Hepatocyte (in vitro differentiated cells): ENCODE data around the gene SMYD1. TPM values are rescaled to one million over a fixed set of nuclear protein-coding genes. Genes with fewer than 3 reads are reported as not detected.

ENCODE experiments used
- DNase-seq: peaks from one replicate; pipeline ENCODE4 v3.0.0-alpha.2; 2016; ENCODE audit warnings: low spot score
- H2AFZ ChIP-seq: fragments of 200-600 bp; sonication (generic); 2 replicates; pipeline ENCODE4 v1.6.0; 2016; ENCODE audit warnings: antibody characterized with exemption, mild to moderate bottlenecking
- H3K27ac ChIP-seq: fragments of 200-600 bp; sonication (generic); 2 replicates; pipeline ENCODE4 v1.5.1; 2016; ENCODE audit warnings: mild to moderate bottlenecking
- H3K27me3 ChIP-seq: fragments of 200-600 bp; sonication (generic); 2 replicates; pipeline ENCODE4 v1.6.1; 2016
- H3K36me3 ChIP-seq: fragments of 200-600 bp; sonication (generic); replicated peaks from 2 replicates; pipeline ENCODE4 v1.5.1; 2016; ENCODE audit warnings: low read depth; ENCODE audit not compliant: insufficient read depth
- H3K4me1 ChIP-seq: fragments of 200-600 bp; sonication (generic); 2 replicates; pipeline ENCODE4 v1.5.1; 2016; ENCODE audit warnings: mild to moderate bottlenecking, moderate library complexity; ENCODE audit not compliant: insufficient read depth
- H3K4me2 ChIP-seq: fragments of 200-600 bp; sonication (generic); 2 replicates; pipeline ENCODE4 v1.6.0; 2016
- H3K4me3 ChIP-seq: fragments of 200-600 bp; sonication (generic); 2 replicates; pipeline ENCODE4 v1.5.1; 2016; ENCODE audit warnings: mild to moderate bottlenecking
- H3K79me2 ChIP-seq: fragments of 200-600 bp; sonication (generic); 2 replicates; pipeline ENCODE4 v1.6.0; 2017; ENCODE audit warnings: mild to moderate bottlenecking
- H3K9me2 ChIP-seq: fragments of 200-600 bp; sonication (generic); replicated peaks from 2 replicates; pipeline ENCODE4 v1.6.0; 2017; ENCODE audit warnings: mild to moderate bottlenecking; ENCODE audit not compliant: insufficient read depth
- H3K9me3 ChIP-seq: fragments of 200-600 bp; sonication (generic); 2 replicates; pipeline ENCODE4 v1.5.1; 2016; ENCODE audit warnings: low read depth, mild to moderate bottlenecking
- H4K20me1 ChIP-seq: fragments of 200-600 bp; sonication (generic); 2 replicates; pipeline ENCODE4 v1.6.0; 2016; ENCODE audit warnings: mild to moderate bottlenecking; ENCODE audit not compliant: insufficient read depth, poor library complexity, severe bottlenecking
- EZH2 ChIP-seq: fragments of 200-600 bp; sonication (generic); IDR thresholded peaks from 2 replicates; pipeline ENCODE4 v1.6.1; 2016; ENCODE audit warnings: antibody characterized with exemption, mild to moderate bottlenecking, borderline replicate concordance
- EZH2phosphoT487 ChIP-seq: fragments of 200-600 bp; sonication (generic); IDR thresholded peaks from one replicate; pipeline ENCODE4 v1.6.1; 2018; ENCODE audit warnings: antibody characterized with exemption, mild to moderate bottlenecking, low read depth, moderate library complexity; ENCODE audit not compliant: unreplicated experiment, severe bottlenecking
- WGBS: methylation state at CpG from one replicate; pipeline ENCODE4 v1.1.6; 2016; ENCODE audit warnings: low lambda C conversion rate; ENCODE audit errors: missing lambda C conversion rate; 5-methylcytosine and 5-hydroxymethylcytosine counted together
- polyA plus RNA-seq: library from polyadenylated mRNA; unstranded; fragments of >200 nt; fragmentation: Nextera tagmentation; extraction: Ambion mirVana; gene quantifications from 2 replicates; pipeline ENCODE4 v1.2.1, GENCODE V29; 2016
- total RNA-seq: library from RNA; depleted of rRNA; stranded (reverse); fragments of >200 nt; gene quantifications from 2 replicates; pipeline ENCODE4 v1.2.3, GENCODE V29; 2014
- TF ChIP-seq, protein P1 (sequence below): fragments of 200-600 bp; sonication (generic); IDR thresholded peaks from 2 replicates; pipeline ENCODE4 v1.5.1; 2016; ENCODE audit warnings: antibody characterized with exemption, mild to moderate bottlenecking; ENCODE audit not compliant: poor library complexity

Gene SMYD1
- total and polyA plus RNA-seq, 2 experiments from 2014 or later = 0.10 TPM; not detected in 1

GRCh38 chr2:88131201-88131998 is 63.8 kb downstream of the SMYD1 start:
- peak; percentile 26 for DNase-seq
- Histone ChIP-seq H3K4me1 (peaks cover 35% of the 10 kb centered on the region), H3K36me3 (no peaks in the 10 kb centered on the region), H2AFZ (no peak overlapping the region), H3K4me3 (no peak overlapping the region), H3K27me3 (no peaks in the 10 kb centered on the region), H3K4me2 (peak overlapping the region; percentile 52), H4K20me1 (no peaks in the 10 kb centered on the region), H3K79me2 (peaks cover 2% of the 10 kb centered on the region), H3K9me2 (no peaks in the 10 kb centered on the region), H3K27ac (peak overlapping the region; percentile 91), H3K9me3 (no peaks in the 10 kb centered on the region)
- 75% methylated on average over 9 of the region's 9 CpGs for WGBS
- TF ChIP-seq, protein P1, sequence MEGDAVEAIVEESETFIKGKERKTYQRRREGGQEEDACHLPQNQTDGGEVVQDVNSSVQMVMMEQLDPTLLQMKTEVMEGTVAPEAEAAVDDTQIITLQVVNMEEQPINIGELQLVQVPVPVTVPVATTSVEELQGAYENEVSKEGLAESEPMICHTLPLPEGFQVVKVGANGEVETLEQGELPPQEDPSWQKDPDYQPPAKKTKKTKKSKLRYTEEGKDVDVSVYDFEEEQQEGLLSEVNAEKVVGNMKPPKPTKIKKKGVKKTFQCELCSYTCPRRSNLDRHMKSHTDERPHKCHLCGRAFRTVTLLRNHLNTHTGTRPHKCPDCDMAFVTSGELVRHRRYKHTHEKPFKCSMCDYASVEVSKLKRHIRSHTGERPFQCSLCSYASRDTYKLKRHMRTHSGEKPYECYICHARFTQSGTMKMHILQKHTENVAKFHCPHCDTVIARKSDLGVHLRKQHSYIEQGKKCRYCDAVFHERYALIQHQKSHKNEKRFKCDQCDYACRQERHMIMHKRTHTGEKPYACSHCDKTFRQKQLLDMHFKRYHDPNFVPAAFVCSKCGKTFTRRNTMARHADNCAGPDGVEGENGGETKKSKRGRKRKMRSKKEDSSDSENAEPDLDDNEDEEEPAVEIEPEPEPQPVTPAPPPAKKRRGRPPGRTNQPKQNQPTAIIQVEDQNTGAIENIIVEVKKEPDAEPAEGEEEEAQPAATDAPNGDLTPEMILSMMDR = no peak
- TF ChIP-seq EZH2 (no peak), EZH2phosphoT487 (no peak)

DNA sequence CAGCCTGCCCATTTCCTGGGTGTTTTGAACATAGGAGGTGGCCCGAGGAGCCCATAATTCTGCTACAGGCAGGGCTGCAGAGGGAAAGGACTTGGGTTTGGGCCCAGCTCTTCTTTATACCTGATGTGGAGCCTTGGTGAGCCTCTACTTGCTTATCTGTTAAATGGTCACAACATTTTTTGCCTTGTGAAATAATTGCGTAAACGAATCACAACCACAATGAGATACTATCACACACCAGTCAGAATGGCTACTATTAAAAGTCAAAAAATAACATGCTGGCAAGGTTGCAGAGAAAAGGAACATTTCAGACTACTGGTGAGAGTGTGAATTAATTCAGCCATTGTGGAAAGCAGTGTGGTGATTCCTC is 64.4 kb downstream of the SMYD1 start:
- peaks cover 35% of the 10 kb centered on the region for H3K4me1 ChIP-seq
- no peak overlapping the region for H2AFZ ChIP-seq
- no peak overlapping the region for H3K4me3 ChIP-seq
- H3K36me3 ChIP-seq = no peaks in the 10 kb centered on the region
- DNase-seq = no peak
- H3K9me2 ChIP-seq = no peaks in the 10 kb centered on the region
- H3K79me2 ChIP-seq = no peaks in the 10 kb centered on the region
- H4K20me1 ChIP-seq = no peaks in the 10 kb centered on the region
- H3K27me3 ChIP-seq = no peaks in the 10 kb centered on the region
- peak overlapping the region; percentile 76 for H3K27ac ChIP-seq
- TF ChIP-seq EZH2phosphoT487 (no peak), EZH2 (no peak)
- TF ChIP-seq, protein P1 = no peak
- WGBS = 94% methylated on average over 3 of the region's 3 CpGs
- no peaks in the 10 kb centered on the region for H3K9me3 ChIP-seq
- peak overlapping the region; percentile 52 for H3K4me2 ChIP-seq

- Histone ChIP-seq H3K4me1 (peaks cover 30% of the 10 kb centered on the region), H4K20me1 (no peaks in the 10 kb centered on the region), H2AFZ (no peak overlapping the region), H3K4me2 (no peak overlapping the region), H3K36me3 (no peaks in the 10 kb centered on the region), H3K79me2 (no peaks in the 10 kb centered on the region), H3K4me3 (no peak overlapping the region), H3K27me3 (no peaks in the 10 kb centered on the region), H3K9me2 (no peaks in the 10 kb centered on the region), H3K9me3 (no peaks in the 10 kb centered on the region), H3K27ac (no peak overlapping the region)
- TF ChIP-seq EZH2 = no peak
- TF ChIP-seq, protein P1 = no peak
- WGBS = 75% methylated on average over 3 of the region's 3 CpGs
- DNase-seq = no peak
Measured at GRCh38 chr2:88133875-88134274, 66.2 kb downstream of the SMYD1 start.
